Memory B cell (primary cell): ENCODE measurements around the gene PSMB11.

Experiments
- ATAC-seq: fragments of 150-1000 bp; cut with Tn5 transposase; 2 replicates; pipeline ENCODE4 v1.10.0; 2021; ENCODE audit warnings: low read depth, mild to moderate bottlenecking, moderate library complexity
- DNase-seq, 2 donors: peaks; one replicate each; pipeline ENCODE4 v3.0.0; 2022; ENCODE audit warnings: low spot score in 2 of 2
- H3K27ac Mint-ChIP-seq: one replicate; pipeline ENCODE4 v1.8.0; 2022; ENCODE audit warnings: mild to moderate bottlenecking, moderate library complexity, mixed read lengths
- H3K27me3 Mint-ChIP-seq: one replicate; pipeline ENCODE4 v1.8.0; 2022; ENCODE audit warnings: mixed read lengths
- H3K36me3 Mint-ChIP-seq: one replicate; pipeline ENCODE4 v1.8.0; 2022; ENCODE audit warnings: mild to moderate bottlenecking, mixed read lengths
- H3K4me1 Mint-ChIP-seq: one replicate; pipeline ENCODE4 v1.8.0; 2022; ENCODE audit warnings: mixed read lengths
- H3K4me3 Mint-ChIP-seq: one replicate; pipeline ENCODE4 v1.8.0; 2022; ENCODE audit warnings: mild to moderate bottlenecking, moderate library complexity, mixed read lengths
- H3K9me3 Mint-ChIP-seq: one replicate; pipeline ENCODE4 v1.8.0; 2022; ENCODE audit warnings: mixed read lengths

The PSMB11 gene

GRCh38 chr14:23043754-23044153, 1.7 kb downstream of the PSMB11 start:
- DNase-seq (no peak), ATAC-seq (no peak)
- Mint-ChIP-seq H3K9me3 (no peaks in the 10 kb centered on the region), H3K4me1 (peaks cover 2% of the 10 kb centered on the region), H3K27me3 (peaks cover 8% of the 10 kb centered on the region), H3K36me3 (no peaks in the 10 kb centered on the region), H3K27ac (no peak overlapping the region), H3K4me3 (no peak overlapping the region)

- no peaks in the 10 kb centered on the region for H3K36me3 Mint-ChIP-seq
- H3K4me3 Mint-ChIP-seq = no peak overlapping the region
- ATAC-seq (no peak), DNase-seq (no peak)
- peaks cover 8% of the 10 kb centered on the region for H3K27me3 Mint-ChIP-seq
- H3K4me1 Mint-ChIP-seq = peaks cover 2% of the 10 kb centered on the region
- H3K9me3 Mint-ChIP-seq = no peaks in the 10 kb centered on the region
- H3K27ac Mint-ChIP-seq = no peak overlapping the region
Observed at GRCh38 chr14:23044840-23045239, 2.8 kb downstream of the PSMB11 start.

GRCh38 chr14:23045419-23046357, 3.7 kb downstream of the PSMB11 start:
- no peak for ATAC-seq
- H3K9me3 Mint-ChIP-seq = no peaks in the 10 kb centered on the region
- no peaks in the 10 kb centered on the region for H3K36me3 Mint-ChIP-seq
- no peak for DNase-seq
- no peak overlapping the region for H3K4me3 Mint-ChIP-seq
- H3K27ac Mint-ChIP-seq = no peak overlapping the region
- H3K4me1 Mint-ChIP-seq = peaks cover 2% of the 10 kb centered on the region
- peaks cover 8% of the 10 kb centered on the region for H3K27me3 Mint-ChIP-seq

GRCh38 chr14:23047034-23047634, 5.1 kb downstream of the PSMB11 start:
- Mint-ChIP-seq H3K27me3 (peaks cover 8% of the 10 kb centered on the region), H3K36me3 (no peaks in the 10 kb centered on the region), H3K4me3 (no peak overlapping the region), H3K4me1 (peaks cover 2% of the 10 kb centered on the region), H3K9me3 (no peaks in the 10 kb centered on the region), H3K27ac (no peak overlapping the region)
- ATAC-seq (no peak), DNase-seq (no peak)

GRCh38 chr14:23047751-23048693, 6.0 kb downstream of the PSMB11 start:
- DNase-seq (no peak), ATAC-seq (no peak)
- Mint-ChIP-seq H3K9me3 (no peaks in the 10 kb centered on the region), H3K4me1 (peaks cover 2% of the 10 kb centered on the region), H3K36me3 (no peaks in the 10 kb centered on the region), H3K27me3 (peaks cover 8% of the 10 kb centered on the region), H3K27ac (no peak overlapping the region), H3K4me3 (no peak overlapping the region)

- peaks cover 8% of the 10 kb centered on the region for H3K27me3 Mint-ChIP-seq
- H3K4me3 Mint-ChIP-seq = no peak overlapping the region
- H3K27ac Mint-ChIP-seq = no peak overlapping the region
- no peaks in the 10 kb centered on the region for H3K36me3 Mint-ChIP-seq
- peaks cover 2% of the 10 kb centered on the region for H3K4me1 Mint-ChIP-seq
- DNase-seq (no peak), ATAC-seq (no peak)
- no peaks in the 10 kb centered on the region for H3K9me3 Mint-ChIP-seq
Observed at GRCh38 chr14:23049011-23049410, 7.0 kb downstream of the PSMB11 start.

GRCh38 chr14:23051141-23052057, 9.4 kb downstream of the PSMB11 start:
- H3K4me1 Mint-ChIP-seq = peaks cover 6% of the 10 kb centered on the region
- no peak overlapping the region for H3K4me3 Mint-ChIP-seq
- H3K27me3 Mint-ChIP-seq = peaks cover 9% of the 10 kb centered on the region
- DNase-seq (no peak), ATAC-seq (no peak)
- no peak overlapping the region for H3K27ac Mint-ChIP-seq
- H3K9me3 Mint-ChIP-seq = no peaks in the 10 kb centered on the region
- H3K36me3 Mint-ChIP-seq = no peaks in the 10 kb centered on the region

- no peak overlapping the region for H3K4me3 Mint-ChIP-seq
- no peak for DNase-seq
- H3K27me3 Mint-ChIP-seq = peaks cover 12% of the 10 kb centered on the region
- no peaks in the 10 kb centered on the region for H3K9me3 Mint-ChIP-seq
- H3K4me1 Mint-ChIP-seq = peaks cover 12% of the 10 kb centered on the region
- H3K36me3 Mint-ChIP-seq = no peaks in the 10 kb centered on the region
- no peak for ATAC-seq
- H3K27ac Mint-ChIP-seq = no peak overlapping the region
Observed at GRCh38 chr14:23052182-23052623, 10.2 kb downstream of the PSMB11 start.

- H3K27me3 Mint-ChIP-seq = peaks cover 7% of the 10 kb centered on the region
- H3K27ac Mint-ChIP-seq = no peak overlapping the region
- ATAC-seq (no peak), DNase-seq (no peak)
- no peaks in the 10 kb centered on the region for H3K36me3 Mint-ChIP-seq
- H3K9me3 Mint-ChIP-seq = no peaks in the 10 kb centered on the region
- no peak overlapping the region for H3K4me3 Mint-ChIP-seq
- peaks cover 12% of the 10 kb centered on the region for H3K4me1 Mint-ChIP-seq
Observed at GRCh38 chr14:23052671-23053070, 10.7 kb downstream of the PSMB11 start.

GRCh38 chr14:23053426-23053825, 11.4 kb downstream of the PSMB11 start:
- Mint-ChIP-seq H3K9me3 (no peaks in the 10 kb centered on the region), H3K27me3 (peaks cover 7% of the 10 kb centered on the region), H3K4me1 (peaks cover 14% of the 10 kb centered on the region), H3K27ac (no peak overlapping the region), H3K4me3 (no peak overlapping the region), H3K36me3 (peaks cover 2% of the 10 kb centered on the region)
- no peak for ATAC-seq
- no peak for DNase-seq

- Mint-ChIP-seq H3K27ac (no peak overlapping the region), H3K9me3 (no peaks in the 10 kb centered on the region), H3K4me1 (peaks cover 15% of the 10 kb centered on the region), H3K36me3 (peaks cover 4% of the 10 kb centered on the region), H3K4me3 (no peak overlapping the region), H3K27me3 (peaks cover 7% of the 10 kb centered on the region)
- DNase-seq (no peak), ATAC-seq (no peak)
Observed at GRCh38 chr14:23054000-23054811, 12.2 kb downstream of the PSMB11 start.

GRCh38 chr14:23055147-23055550, 13.1 kb downstream of the PSMB11 start:
- H3K27ac Mint-ChIP-seq = no peak overlapping the region
- no peak for DNase-seq
- peaks cover 7% of the 10 kb centered on the region for H3K27me3 Mint-ChIP-seq
- peaks cover 8% of the 10 kb centered on the region for H3K36me3 Mint-ChIP-seq
- peaks cover 17% of the 10 kb centered on the region for H3K4me1 Mint-ChIP-seq
- no peaks in the 10 kb centered on the region for H3K9me3 Mint-ChIP-seq
- no peak for ATAC-seq
- H3K4me3 Mint-ChIP-seq = no peak overlapping the region
